NCI-H510A (cell line): ENCODE measurements around the gene TTC36.
A peak's percentile ranks its signal among the peaks of the same experiment; 100 is the strongest.
"Not testable (repeated sequence)": the region's sequence is repeated elsewhere in the genome, so short reads cannot be mapped to it uniquely, and the experiment has no call there.

Experiments
- DNase-seq: peaks from one replicate; lab custom pipeline; 2025; lab: John Stamatoyannopoulos, UW

The TTC36 gene

GRCh38 chr11:118527109-118527508, at the start of gene TTC36:
TSS of gene TTC36 (plus strand) at chr11:118527474. CDS start at chr11:118527495, 21 bp downstream.
- no peak for DNase-seq

- DNase-seq = not testable (repeated sequence)
These were observed 46.0 kb upstream of the TTC36 start for GRCh38 chr11:118481238-118481637.

- no peak for DNase-seq
These were observed 42.9 kb upstream of the TTC36 start for GRCh38 chr11:118484405-118484804.

GRCh38 chr11:118485273-118485672, 42.0 kb upstream of the TTC36 start:
- no peak for DNase-seq

- peak; percentile 12 for DNase-seq
These were observed 38.7 kb upstream of the TTC36 start for GRCh38 chr11:118488480-118489109.

GRCh38 chr11:118491041-118491440, 36.2 kb upstream of the TTC36 start:
- no peak for DNase-seq

- DNase-seq = no peak
These were observed 29.4 kb upstream of the TTC36 start for GRCh38 chr11:118497831-118498230.

- no peak for DNase-seq
These were observed 24.1 kb upstream of the TTC36 start for GRCh38 chr11:118503216-118503615.

GRCh38 chr11:118511601-118512000, 15.7 kb upstream of the TTC36 start:
- DNase-seq = no peak

GRCh38 chr11:118514103-118514502, 13.2 kb upstream of the TTC36 start:
- DNase-seq = no peak

GRCh38 chr11:118519549-118519948, 7.7 kb upstream of the TTC36 start:
- no peak for DNase-seq

GRCh38 chr11:118521892-118522311, 5.4 kb upstream of the TTC36 start:
- DNase-seq = no peak

GRCh38 chr11:118522571-118523072, 4.7 kb upstream of the TTC36 start:
- DNase-seq = no peak

GRCh38 chr11:118524356-118524755, 2.9 kb upstream of the TTC36 start:
- no peak for DNase-seq

GRCh38 chr11:118524757-118525470, 2.4 kb upstream of the TTC36 start:
- DNase-seq = no peak

- no peak for DNase-seq
These were observed 586 bp upstream of the TTC36 start for GRCh38 chr11:118526688-118527087.

- no peak for DNase-seq
These were observed 1.2 kb downstream of the TTC36 start for GRCh38 chr11:118528511-118528910.

- DNase-seq = no peak
These were observed 2.4 kb downstream of the TTC36 start for GRCh38 chr11:118529584-118530175.

GRCh38 chr11:118530180-118530682, 3.0 kb downstream of the TTC36 start:
- no peak for DNase-seq

- DNase-seq = peak; percentile 38
These were observed 3.7 kb downstream of the TTC36 start, which contains the start of gene TMEM25 for GRCh38 chr11:118530683-118531596. TSS of gene TMEM25 (plus strand) at chr11:118531192. CDS start at chr11:118531802, 610 bp downstream.

GRCh38 chr11:118531597-118532084, 4.4 kb downstream of the TTC36 start:
- DNase-seq = no peak
